Choroid plexus epithelial cell (primary cell): ENCODE measurements around the gene ZMIZ2.
"Not testable (repeated sequence)": the region's sequence is repeated elsewhere in the genome, so short reads cannot be mapped to it uniquely, and the experiment has no call there.

Experiments used
- DNase-seq: peaks from one replicate; pipeline ENCODE4 v3.0.0-alpha.2; 2010; ENCODE audit warnings: low read depth
- H3K4me3 ChIP-seq: 2 replicates; pipeline ENCODE4 v1.5.1; 2011; ENCODE audit warnings: low read depth, mild to moderate bottlenecking, control low read depth, low read length, moderate library complexity
- CTCF ChIP-seq: conservative IDR thresholded peaks from 2 replicates; pipeline ENCODE4 v1.5.1; 2011; ENCODE audit warnings: low read depth, mild to moderate bottlenecking, control low read depth, inconsistent platforms, low read length, moderate library complexity

The ZMIZ2 gene

GRCh38 chr7:44775383-44776107 is 26.9 kb downstream of the ZMIZ2 start:
- TF ChIP-seq CTCF, result no peak
- no peak for DNase-seq
- H3K4me3 ChIP-seq, result no peak overlapping the region

- no peak overlapping the region for H3K4me3 ChIP-seq
- TF ChIP-seq CTCF, result no peak
- DNase-seq, result no peak
Observed at GRCh38 chr7:44776211-44776610, 27.6 kb downstream of the ZMIZ2 start.

GRCh38 chr7:44782460-44782859 is 33.8 kb downstream of the ZMIZ2 start:
- H3K4me3 ChIP-seq, result no peak overlapping the region
- no peak for TF ChIP-seq CTCF
- DNase-seq, result no peak

GRCh38 chr7:44783407-44783806 is 34.8 kb downstream of the ZMIZ2 start:
- H3K4me3 ChIP-seq, result no peak overlapping the region
- DNase-seq, result no peak
- TF ChIP-seq CTCF, result no peak

GRCh38 chr7:44784364-44784763 is 35.7 kb downstream of the ZMIZ2 start:
- TF ChIP-seq CTCF, result no peak
- DNase-seq, result no peak

GRCh38 chr7:44785218-44785617 is 36.6 kb downstream of the ZMIZ2 start:
- not testable (repeated sequence) for DNase-seq, H3K4me3 ChIP-seq

More at GRCh38 chr7:44784364-44784763, 35.7 kb downstream of the ZMIZ2 start:
- no peak overlapping the region for H3K4me3 ChIP-seq

- no peak overlapping the region for H3K4me3 ChIP-seq
- DNase-seq, result no peak
- no peak for TF ChIP-seq CTCF
Observed at GRCh38 chr7:44787041-44787440, 38.4 kb downstream of the ZMIZ2 start.
